Heart left ventricle (tissue), 16 donors: Measurements from ENCODE around the gene C8A. TPM values are rescaled to one million over a fixed set of nuclear protein-coding genes. Genes with fewer than 3 reads are reported as not detected.

Source experiments
- ATAC-seq, 4 donors: fragments of 200-7000 bp; cut with Tn5 transposase; one replicate each; pipeline ENCODE4 v1.9.1; 2020 to 2022; ENCODE audit warnings: moderate library complexity in 4 of 4, mild to moderate bottlenecking in 3 of 4, moderate number of reproducible peaks in 1 of 4
- DNase-seq, 5 donors: peaks; one replicate each; pipeline ENCODE4 v3.0.0-alpha.2; 2020
- H3K27ac ChIP-seq, 12 donors: fragments of 200-600 bp; sonication (generic) in 4 of 12; one replicate each; pipeline versions ENCODE4 v1.5.0 to v1.8.0; 2016 to 2022; ENCODE audit warnings: mild to moderate bottlenecking in 2 of 12
- H3K27me3 ChIP-seq, 9 donors: fragments of 200-600 bp; sonication (generic) in 2 of 9; one replicate each; pipeline versions ENCODE4 v1.5.1 to v1.8.0; 2016 to 2022; ENCODE audit warnings: mild to moderate bottlenecking in 3 of 9
- H3K36me3 ChIP-seq, 9 donors: fragments of 200-600 bp; sonication (generic) in 2 of 9; one replicate each; pipeline versions ENCODE4 v1.5.0 to v1.8.0; 2018 to 2022; ENCODE audit warnings: mild to moderate bottlenecking in 2 of 9
- H3K4me1 ChIP-seq, 12 donors: fragments of 200-600 bp; sonication (generic) in 4 of 12; one replicate each; pipeline versions ENCODE4 v1.5.0 to v1.8.0; 2016 to 2022; ENCODE audit warnings: mild to moderate bottlenecking in 3 of 12
- H3K4me3 ChIP-seq, 12 donors: fragments of 200-600 bp; sonication (generic) in 4 of 12; one replicate each; pipeline versions ENCODE4 v1.5.0 to v1.8.0; 2017 to 2022; ENCODE audit warnings: mild to moderate bottlenecking in 9 of 12, moderate library complexity in 4 of 12
- H3K9me3 ChIP-seq, 12 donors: fragments of 200-600 bp; sonication (generic) in 4 of 12; one replicate each; pipeline versions ENCODE4 v1.5.0 to v1.8.0; 2016 to 2022; ENCODE audit warnings: mild to moderate bottlenecking in 1 of 12
- CTCF ChIP-seq, 12 donors: fragments of 200-600 bp; sonication (generic) in 4 of 12; IDR thresholded peaks; one replicate each; pipeline versions ENCODE4 v1.5.0 to v1.8.0; 2018 to 2022; ENCODE audit warnings: antibody characterized with exemption in 12 of 12, mild to moderate bottlenecking in 5 of 12
- POLR2A ChIP-seq, 2 donors: fragments of 450-650 bp; IDR thresholded peaks; one replicate each; pipeline ENCODE4 v1.6.1; 2017; ENCODE audit warnings: antibody characterized with exemption in 2 of 2, mild to moderate bottlenecking in 2 of 2, moderate library complexity in 2 of 2
- WGBS, 4 donors: extraction: QIAGEN DNeasy Blood & Tissue Kit in 2 of 4; methylation state at CpG; one replicate each; pipeline versions ENCODE4 v1.1.5 to v1.1.7; 2013 to 2018; 5-methylcytosine and 5-hydroxymethylcytosine counted together
- intact Hi-C, 10 donors: fragments of 100-400 bp; cut with DNase I; formaldehyde crosslinking; loops; one replicate each; pipeline versions ENCODE4 v1.11.1 to v1.14.2; 2022
- polyA plus RNA-seq, 2 donors: library from polyadenylated mRNA; stranded (reverse); fragments of 200-250 nt; gene quantifications; one replicate each; pipeline ENCODE4 v1.2.3, GENCODE V29; 2013
- total RNA-seq, 9 donors: library from RNA; depleted of rRNA in 2 of 9; stranded (reverse); fragments of >200 nt in 2 of 9; fragmentation: NEBNext Ultra II Directional in 3 of 9; extraction: Animal tissue kit (Norgen Biotek cat#: 25700) in 3 of 9; gene quantifications; one replicate each; pipeline versions ENCODE4 v1.1.0 to v1.2.4, GENCODE V29; 2016 to 2023
- donor health status: ischemic (EF 13 %, LVEDD 7.1; RV severe dilation, severe dysfunction).
- donor health status: healthy with polysubstance abuse.
- donor health status: DM: no; HTN: yes; CAD: no.
- donor health status: DM: no; HTN: no; CAD: no.
- donor health status: ischemic (EF 25% LVEDD 6.9; RV normal size, moderate dysfunction).
- donor health status: ischemic (EF 25% LVEDD 5.7; RV mildly dilated, moderate dysfunction).
- donor health status: healthy.
- donor health status: DM: yes; HTN: yes; CAD: no.
- donor health status: ischemic (EF 35%, LVEDD 5.7; RV mildly dilated, moderate dysfunction).
- donor health status: nonischemic (EF 11% LVEDD 7.7; RV severe dilation, severe dysfunction).
- donor health status: DM: yes; HTN: yes; CAD: no.
- donor health status: PGD.
- donor health status: ischemic (EF 29% LVEDD 5.4; RV normal size, mild dysfunction).
- donor health status: nonischemic (EF 23%, LVEDD 6.1; RV moderate dilation, normal function).

Gene C8A
- total and polyA plus RNA-seq, 11 donors: not detected

- no peak overlapping the region for H3K4me3 ChIP-seq
- intact Hi-C loops: loop anchor here in 1 of 10 donors (2.0 kb wide), 1 partner anchor 20 kb away; no protein-coding TSS in a partner anchor
- 68 to 83% (median 81%) methylated on average over 2 of the region's 2 CpGs for WGBS, 4 donors
- TF ChIP-seq CTCF (IDR thresholded peaks at IDR 0.05): no peak
- no peak for TF ChIP-seq POLR2A (IDR thresholded peaks at IDR 0.05)
- no peaks in the 10 kb centered on the region for H3K4me1 ChIP-seq
- DNase-seq: no peak
- no peak for ATAC-seq
- H3K36me3 ChIP-seq: no peaks in the 10 kb centered on the region
- no peaks in the 10 kb centered on the region for H3K9me3 ChIP-seq
- no peaks in the 10 kb centered on the region for H3K27me3 ChIP-seq
- H3K27ac ChIP-seq: no peak overlapping the region
Measured at GRCh38 chr1:56933161-56933560, 78.6 kb downstream of the C8A start.

- TF ChIP-seq POLR2A (IDR thresholded peaks at IDR 0.05) (no peak), CTCF (IDR thresholded peaks at IDR 0.05) (no peak)
- Histone ChIP-seq H3K27ac (no peak overlapping the region), H3K4me1 (no peaks in the 10 kb centered on the region), H3K4me3 (no peak overlapping the region), H3K9me3 (no peaks in the 10 kb centered on the region), H3K27me3 (no peaks in the 10 kb centered on the region), H3K36me3 (no peaks in the 10 kb centered on the region)
- intact Hi-C loops: loop anchor here in 1 of 10 donors (2.0 kb wide), 1 partner anchor 19 kb away; no protein-coding TSS in a partner anchor
- DNase-seq: no peak
- 76 to 83% (median 80%) methylated on average over 2 of the region's 2 CpGs for WGBS, 4 donors
- ATAC-seq: no peak
Measured at GRCh38 chr1:56933606-56934005, 79.0 kb downstream of the C8A start.

GRCh38 chr1:56934430-56935060 lies 79.9 kb downstream of the C8A start:
- H3K4me3 ChIP-seq: no peak overlapping the region
- H3K27me3 ChIP-seq: peaks cover 0 to 5% (median 0%) of the 10 kb centered on the region in 9 donors
- TF ChIP-seq CTCF (IDR thresholded peaks at IDR 0.05) (no peak), POLR2A (IDR thresholded peaks at IDR 0.05) (no peak)
- no peak for DNase-seq
- no peaks in the 10 kb centered on the region for H3K9me3 ChIP-seq
- H3K27ac ChIP-seq: no peak overlapping the region
- 12 to 28% (median 18%) methylated on average over 1 of the region's 1 CpG for WGBS, 4 donors
- ATAC-seq: no peak
- no peaks in the 10 kb centered on the region for H3K4me1 ChIP-seq
- intact Hi-C loops: no loop called here
- no peaks in the 10 kb centered on the region for H3K36me3 ChIP-seq

GRCh38 chr1:56938646-56939045 lies 84.0 kb downstream of the C8A start:
- WGBS, 4 donors: 85 to 96% (median 93%) methylated on average over 2 of the region's 2 CpGs
- intact Hi-C loops: no loop called here
- Histone ChIP-seq H3K36me3 (no peaks in the 10 kb centered on the region), H3K9me3 (no peaks in the 10 kb centered on the region), H3K27me3 (peaks cover 0 to 5% (median 0%) of the 10 kb centered on the region in 9 donors), H3K27ac (no peak overlapping the region), H3K4me1 (no peaks in the 10 kb centered on the region), H3K4me3 (no peak overlapping the region)
- DNase-seq: no peak
- no peak for ATAC-seq
- TF ChIP-seq POLR2A (IDR thresholded peaks at IDR 0.05): no peak

DNA sequence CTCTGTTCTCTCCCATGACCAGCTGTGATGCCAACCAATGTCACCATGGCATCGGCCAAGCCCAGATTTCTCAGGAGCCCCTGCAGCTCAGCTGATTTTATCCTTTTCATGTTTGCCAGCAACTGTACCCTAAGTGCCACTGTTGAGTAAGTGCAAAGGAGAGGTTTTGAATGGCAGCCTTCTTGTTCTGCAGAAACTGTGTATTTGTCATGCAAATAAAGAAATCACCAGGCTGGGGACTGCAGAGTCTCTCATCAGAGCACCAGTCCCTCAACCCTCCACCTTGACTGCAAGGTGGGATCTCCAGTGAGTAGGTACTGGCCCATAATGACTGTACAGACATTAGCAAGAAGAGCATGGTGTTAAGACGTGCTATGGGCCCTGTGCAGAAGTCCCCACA lies 84.6 kb downstream of the C8A start:
- intact Hi-C loops: no loop called here
- no peaks in the 10 kb centered on the region for H3K9me3 ChIP-seq
- no peak overlapping the region for H3K27ac ChIP-seq
- no peak for DNase-seq
- TF ChIP-seq CTCF (IDR thresholded peaks at IDR 0.05) (no peak), POLR2A (IDR thresholded peaks at IDR 0.05) (no peak)
- peaks cover 0 to 5% (median 0%) of the 10 kb centered on the region in 9 donors for H3K27me3 ChIP-seq
- no peak overlapping the region for H3K4me3 ChIP-seq
- no peaks in the 10 kb centered on the region for H3K36me3 ChIP-seq
- WGBS, 4 donors: 83 to 87% (median 86%) methylated on average over 2 of the region's 2 CpGs
- no peaks in the 10 kb centered on the region for H3K4me1 ChIP-seq
- no peak for ATAC-seq
